HL-60 (cell line): ENCODE measurements around the gene ENOX1.

ENCODE experiments used
- DNase-seq, 2 experiments: peaks; one replicate each; pipeline ENCODE4 v3.0.0-alpha.2; 2010 to 2020; ENCODE audit warnings: low read depth in 1 of 2, low spot score in 1 of 2
- H3K27ac ChIP-seq: fragments of 250-450 bp; sonication (Bioruptor Pico); replicated peaks from 2 replicates; pipeline ENCODE4 v1.5.1; 2020; ENCODE audit warnings: mild to moderate bottlenecking, moderate library complexity
- H3K27me3 ChIP-seq: fragments of 250-450 bp; sonication (Bioruptor Pico); 2 replicates; pipeline ENCODE4 v1.5.1; 2021; ENCODE audit warnings: mild to moderate bottlenecking, moderate library complexity; ENCODE audit not compliant: insufficient read depth, poor library complexity, severe bottlenecking
- H3K4me3 ChIP-seq: replicated peaks from 2 replicates; pipeline ENCODE4 v1.5.1; 2011; ENCODE audit warnings: mild to moderate bottlenecking, control low read depth, low read length; ENCODE audit not compliant: insufficient read depth
- CTCF ChIP-seq: IDR thresholded peaks from one replicate; pipeline ENCODE4 v1.5.1; 2011; ENCODE audit warnings: low read length, control low read depth, inconsistent platforms; ENCODE audit not compliant: insufficient read depth
- GABPA ChIP-seq: IDR thresholded peaks from 2 replicates; pipeline ENCODE4 v1.6.1; 2012; ENCODE audit warnings: low read depth
- POLR2AphosphoS5 ChIP-seq: IDR thresholded peaks from 2 replicates; pipeline ENCODE4 v1.6.1; 2012; ENCODE audit warnings: low read depth
- REST ChIP-seq: IDR thresholded peaks from 2 replicates; pipeline ENCODE4 v1.6.1; 2012; ENCODE audit warnings: low read depth; ENCODE audit not compliant: insufficient replicate concordance
- SPI1 ChIP-seq: IDR thresholded peaks from 2 replicates; pipeline ENCODE4 v1.6.1; 2012; ENCODE audit warnings: low read depth, mild to moderate bottlenecking, borderline replicate concordance

Gene ENOX1

GRCh38 chr13:43369319-43369718 is 417.5 kb downstream of the ENOX1 start:
- Histone ChIP-seq H3K4me3 (no peak overlapping the region), H3K27me3 (no peaks in the 10 kb centered on the region), H3K27ac (no peak overlapping the region)
- DNase-seq = no peak
- TF ChIP-seq CTCF (no peak), POLR2AphosphoS5 (no peak), SPI1 (no peak), GABPA (no peak), REST (no peak)

GRCh38 chr13:43368003-43368402 is 418.8 kb downstream of the ENOX1 start:
- Histone ChIP-seq H3K27ac (no peak overlapping the region), H3K27me3 (no peaks in the 10 kb centered on the region), H3K4me3 (no peak overlapping the region)
- DNase-seq = no peak
- no peak for TF ChIP-seq SPI1
- no peak for TF ChIP-seq GABPA

GRCh38 chr13:43365039-43365344 is 421.8 kb downstream of the ENOX1 start:
- no peak overlapping the region for H3K4me3 ChIP-seq

More at GRCh38 chr13:43365039-43365344, 421.8 kb downstream of the ENOX1 start:
- TF ChIP-seq REST (no peak), POLR2AphosphoS5 (no peak), SPI1 (no peak), GABPA (no peak), CTCF (no peak)
- DNase-seq = no peak
- Histone ChIP-seq H3K27me3 (peaks cover 6% of the 10 kb centered on the region), H3K27ac (no peak overlapping the region)
